GM23338 (cell line): Measurements from ENCODE around the gene PTPRN2. TPM values are rescaled to one million over a fixed set of nuclear protein-coding genes. Genes with fewer than 3 reads are reported as not detected.

Source experiments
- ATAC-seq: fragments of 200-7000 bp; cut with Tn5 transposase; 3 replicates; pipeline ENCODE4 v1.9.1; 2020
- DNase-seq: peaks from one replicate; pipeline ENCODE4 v3.0.0-alpha.2; 2015; ENCODE audit warnings: low spot score
- H2AFZ ChIP-seq: fragments of 200-600 bp; sonication (generic); 2 replicates; pipeline ENCODE4 v1.8.0; 2016; ENCODE audit warnings: antibody characterized with exemption, mild to moderate bottlenecking, moderate library complexity
- H3F3A ChIP-seq: fragments of 200-600 bp; sonication (generic); replicated peaks from 2 replicates; pipeline ENCODE4 v1.8.0; 2017; ENCODE audit warnings: antibody characterized with exemption, mixed run types, low read depth
- H3K27ac ChIP-seq: fragments of 200-600 bp; sonication (generic); 2 replicates; pipeline ENCODE4 v1.6.1; 2016; ENCODE audit warnings: low read depth
- H3K27me3 ChIP-seq: fragments of 200-600 bp; sonication (generic); 2 replicates; pipeline ENCODE4 v1.8.0; 2016; ENCODE audit warnings: mild to moderate bottlenecking, mixed run types, moderate library complexity; ENCODE audit not compliant: insufficient read depth
- H3K36me3 ChIP-seq: fragments of 200-600 bp; sonication (generic); 2 replicates; pipeline ENCODE4 v1.8.0; 2016; ENCODE audit warnings: mild to moderate bottlenecking; ENCODE audit not compliant: insufficient read depth
- H3K4me1 ChIP-seq: fragments of 200-600 bp; sonication (generic); 2 replicates; pipeline ENCODE4 v1.8.0; 2016; ENCODE audit warnings: mild to moderate bottlenecking, moderate library complexity; ENCODE audit not compliant: insufficient read depth
- H3K4me2 ChIP-seq: fragments of 200-600 bp; sonication (generic); 2 replicates; pipeline ENCODE4 v1.7.1; 2017; ENCODE audit warnings: mixed run types
- H3K4me3 ChIP-seq: fragments of 200-600 bp; sonication (generic); 2 replicates; pipeline ENCODE4 v1.6.1; 2016; ENCODE audit warnings: mixed run types
- H3K79me2 ChIP-seq: fragments of 200-600 bp; sonication (generic); replicated peaks from 2 replicates; pipeline ENCODE4 v1.8.0; 2017; ENCODE audit warnings: mild to moderate bottlenecking; ENCODE audit not compliant: insufficient read depth
- H3K9me2 ChIP-seq: fragments of 200-600 bp; sonication (generic); 2 replicates; pipeline ENCODE4 v1.8.0; 2017; ENCODE audit not compliant: insufficient read depth
- H4K20me1 ChIP-seq: fragments of 200-600 bp; sonication (generic); replicated peaks from 2 replicates; pipeline ENCODE4 v1.8.0; 2017; ENCODE audit warnings: mild to moderate bottlenecking; ENCODE audit not compliant: insufficient read depth
- H3K27ac Mint-ChIP-seq: 2 replicates; pipeline ENCODE4 v1.8.0; 2020; ENCODE audit warnings: inconsistent platforms, mild to moderate bottlenecking, moderate library complexity, mixed read lengths
- H3K27me3 Mint-ChIP-seq: 3 replicates; pipeline ENCODE4 v1.8.0; 2022; ENCODE audit warnings: low read depth, mild to moderate bottlenecking, moderate library complexity, mixed read lengths, inconsistent platforms; ENCODE audit not compliant: insufficient read depth, poor library complexity
- H3K36me3 Mint-ChIP-seq: 3 replicates; pipeline ENCODE4 v1.8.0; 2021; ENCODE audit warnings: low read depth, mild to moderate bottlenecking, inconsistent platforms, moderate library complexity, mixed read lengths
- H3K4me1 Mint-ChIP-seq: 3 replicates; pipeline ENCODE4 v1.8.0; 2020; ENCODE audit warnings: mild to moderate bottlenecking, inconsistent platforms, mixed read lengths
- H3K4me3 Mint-ChIP-seq: 3 replicates; pipeline ENCODE4 v1.8.0; 2021; ENCODE audit warnings: moderate library complexity, mild to moderate bottlenecking, inconsistent platforms, mixed read lengths
- H3K9me3 Mint-ChIP-seq: 3 replicates; pipeline ENCODE4 v1.8.0; 2020; ENCODE audit warnings: moderate library complexity, mild to moderate bottlenecking, inconsistent platforms, mixed read lengths
- CTCF ChIP-seq, 2 experiments: fragments of 200-600 bp in 1 of 2; sonication (generic) in 1 of 2; conservative IDR thresholded peaks; 2 replicates each; pipeline versions ENCODE4 v1.5.1 to v1.6.1; 2016 to 2017; ENCODE audit warnings: antibody characterized with exemption in 2 of 2, low read depth in 2 of 2, mild to moderate bottlenecking in 2 of 2, moderate library complexity in 1 of 2
- EZH2 ChIP-seq: fragments of 200-600 bp; sonication (generic); IDR thresholded peaks from one replicate; pipeline ENCODE4 v1.8.0; 2017; ENCODE audit warnings: antibody characterized with exemption, mild to moderate bottlenecking, low read depth; ENCODE audit not compliant: unreplicated experiment
- EZH2phosphoT487 ChIP-seq: fragments of 200-600 bp; sonication (generic); IDR thresholded peaks from one replicate; pipeline ENCODE4 v1.8.1; 2018; ENCODE audit warnings: antibody characterized with exemption; ENCODE audit not compliant: unreplicated experiment
- JUNB ChIP-seq: IDR thresholded peaks from one replicate; pipeline ENCODE4 v1.6.1; 2016; ENCODE audit warnings: antibody characterized with exemption; ENCODE audit not compliant: unreplicated experiment
- POLR2AphosphoS5 ChIP-seq: IDR thresholded peaks from 2 replicates; pipeline ENCODE4 v1.6.1; 2016; ENCODE audit warnings: antibody characterized with exemption, low read depth
- REST ChIP-seq: IDR thresholded peaks from one replicate; pipeline ENCODE4 v1.6.1; 2018; ENCODE audit warnings: antibody characterized with exemption; ENCODE audit not compliant: unreplicated experiment
- ZNF114 ChIP-seq: fragments of 250-450 bp; sonication (Bioruptor Pico); IDR thresholded peaks from 2 replicates; pipeline ENCODE4 v1.5.0; 2020; ENCODE audit warnings: mild to moderate bottlenecking, moderate library complexity
- polyA plus RNA-seq: library from polyadenylated mRNA; unstranded; fragments of >200 nt; fragmentation: Nextera tagmentation; extraction: Ambion mirVana; gene quantifications from 2 replicates; pipeline ENCODE4 v1.2.1, GENCODE V29; 2016
- total RNA-seq: library from RNA; depleted of rRNA; stranded (reverse); fragments of >200 nt; shearing (Covaris generic); gene quantifications from 2 replicates; pipeline ENCODE4 v1.2.3, GENCODE V29; 2014

Gene PTPRN2
- total and polyA plus RNA-seq, 2 experiments from 2014 or later: 0.87 to 4.0 TPM

GRCh38 chr7:157526005-157526912 is 1061.4 kb downstream of the PTPRN2 start:
- H4K20me1 ChIP-seq: no peaks in the 10 kb centered on the region
- TF ChIP-seq EZH2phosphoT487: no peak
- TF ChIP-seq EZH2: no peak
- no peak for TF ChIP-seq CTCF (conservative IDR thresholded peaks at IDR 0.05; ENCODE audit: low read depth in 2 of 2)
- no peak for TF ChIP-seq ZNF114
- no peak for TF ChIP-seq REST
- no peak for TF ChIP-seq JUNB
- TF ChIP-seq POLR2AphosphoS5: no peak
- H3K4me1 ChIP-seq: no peaks in the 10 kb centered on the region
- no peak overlapping the region for H3K27ac Mint-ChIP-seq
- H3K36me3 Mint-ChIP-seq: peaks cover 54% of the 10 kb centered on the region
- peaks cover 94% of the 10 kb centered on the region for H3K9me3 Mint-ChIP-seq
- no peaks in the 10 kb centered on the region for H3K36me3 ChIP-seq
- H3K4me1 Mint-ChIP-seq: no peaks in the 10 kb centered on the region
- H2AFZ ChIP-seq: no peak overlapping the region
- H3K79me2 ChIP-seq: no peaks in the 10 kb centered on the region
- ATAC-seq (no peak), DNase-seq (no peak)
- peaks cover 8% of the 10 kb centered on the region for H3K27me3 Mint-ChIP-seq
- no peak overlapping the region for H3K4me3 ChIP-seq
- no peaks in the 10 kb centered on the region for H3K27me3 ChIP-seq
- no peak overlapping the region for H3K27ac ChIP-seq
- no peak overlapping the region for H3K4me2 ChIP-seq
- no peaks in the 10 kb centered on the region for H3K9me2 ChIP-seq
- H3K4me3 Mint-ChIP-seq: no peak overlapping the region
- H3F3A ChIP-seq: no peaks in the 10 kb centered on the region

- H3K27me3 Mint-ChIP-seq: peaks cover 8% of the 10 kb centered on the region
- no peak for DNase-seq
- H3K4me1 Mint-ChIP-seq: no peaks in the 10 kb centered on the region
- no peaks in the 10 kb centered on the region for H3K79me2 ChIP-seq
- H3K27ac ChIP-seq: no peak overlapping the region
- H3K27me3 ChIP-seq: no peaks in the 10 kb centered on the region
- no peak for ATAC-seq
- no peaks in the 10 kb centered on the region for H4K20me1 ChIP-seq
- no peaks in the 10 kb centered on the region for H3K9me2 ChIP-seq
- peaks cover 96% of the 10 kb centered on the region for H3K9me3 Mint-ChIP-seq
- no peak overlapping the region; the same call in 2 of the 3 replicates for H3K4me3 Mint-ChIP-seq
- H3K36me3 Mint-ChIP-seq: peaks cover 55% of the 10 kb centered on the region
- no peak overlapping the region for H2AFZ ChIP-seq
- no peaks in the 10 kb centered on the region for H3F3A ChIP-seq
- H3K4me2 ChIP-seq: no peak overlapping the region
- no peak overlapping the region for H3K27ac Mint-ChIP-seq
- no peak overlapping the region for H3K4me3 ChIP-seq
- H3K4me1 ChIP-seq: no peaks in the 10 kb centered on the region
- no peaks in the 10 kb centered on the region for H3K36me3 ChIP-seq
- TF ChIP-seq REST (no peak), JUNB (no peak)
Observed at GRCh38 chr7:157525491-157525915, 1062.1 kb downstream of the PTPRN2 start.
